H9 (cell line): ENCODE data around the gene ADIRF. TPM values are rescaled to one million over a fixed set of nuclear protein-coding genes. Genes with fewer than 3 reads are reported as not detected.

Experiments
- DNase-seq: peaks from one replicate; pipeline ENCODE4 v3.0.0-alpha.2; 2017
- H2AFZ ChIP-seq: one replicate; pipeline ENCODE4 v1.6.1; 2013; ENCODE audit warnings: mild to moderate bottlenecking, low read length, control low read depth, moderate library complexity
- H2AK5ac ChIP-seq: 2 replicates; pipeline ENCODE4 v1.6.1; 2013; ENCODE audit warnings: low read length, control low read depth, mixed read lengths; ENCODE audit not compliant: insufficient read length
- H2BK120ac ChIP-seq: one replicate; pipeline ENCODE4 v1.6.1; 2013; ENCODE audit warnings: low read depth, mild to moderate bottlenecking, low read length, control low read depth, inconsistent platforms; ENCODE audit not compliant: poor library complexity, severe bottlenecking
- H2BK12ac ChIP-seq: 2 replicates; pipeline ENCODE4 v1.6.1; 2013; ENCODE audit warnings: low read length, control low read depth, mixed read lengths, low read depth; ENCODE audit not compliant: insufficient read length
- H2BK15ac ChIP-seq: 2 replicates; pipeline ENCODE4 v1.6.1; 2013; ENCODE audit warnings: low read depth, low read length, control low read depth
- H2BK20ac ChIP-seq: one replicate; pipeline ENCODE4 v1.6.1; 2013; ENCODE audit warnings: low read depth, mild to moderate bottlenecking, low read length, control low read depth, inconsistent platforms; ENCODE audit not compliant: poor library complexity, severe bottlenecking
- H2BK5ac ChIP-seq: 2 replicates; pipeline ENCODE4 v1.6.1; 2013; ENCODE audit warnings: low read length, control low read depth, mixed read lengths; ENCODE audit not compliant: insufficient read length
- H3K14ac ChIP-seq: 2 replicates; pipeline ENCODE4 v1.6.1; 2013; ENCODE audit warnings: low read length, control low read depth; ENCODE audit not compliant: insufficient read depth
- H3K18ac ChIP-seq: 2 replicates; pipeline ENCODE4 v1.6.1; 2013; ENCODE audit warnings: low read depth, mild to moderate bottlenecking, mixed read lengths, low read length, control low read depth; ENCODE audit not compliant: insufficient read length
- H3K23ac ChIP-seq: 2 replicates; pipeline ENCODE4 v1.6.1; 2013; ENCODE audit warnings: low read length, control low read depth, mixed read lengths, low read depth; ENCODE audit not compliant: insufficient read length
- H3K23me2 ChIP-seq: 2 replicates; pipeline ENCODE4 v1.6.1; 2013; ENCODE audit warnings: low read depth, mild to moderate bottlenecking, mixed read lengths, low read length, control low read depth; ENCODE audit not compliant: insufficient read length, poor library complexity, severe bottlenecking
- H3K27ac ChIP-seq: 2 replicates; pipeline ENCODE4 v1.5.1; 2013; ENCODE audit warnings: low read length, control low read depth, mixed read lengths, low read depth; ENCODE audit not compliant: insufficient read length
- H3K27me3 ChIP-seq: 2 replicates; pipeline ENCODE4 v1.6.1; 2013; ENCODE audit warnings: low read length, control low read depth, inconsistent platforms; ENCODE audit not compliant: insufficient read depth
- H3K4ac ChIP-seq: 2 replicates; pipeline ENCODE4 v1.6.1; 2013; ENCODE audit warnings: low read depth, mild to moderate bottlenecking, control low read depth, inconsistent platforms, low read length, moderate library complexity
- H3K4me1 ChIP-seq: 2 replicates; pipeline ENCODE4 v1.6.1; 2013; ENCODE audit warnings: low read length, control low read depth, inconsistent platforms; ENCODE audit not compliant: insufficient read depth
- H3K4me2 ChIP-seq: 2 replicates; pipeline ENCODE4 v1.6.1; 2013; ENCODE audit warnings: low read length, control low read depth, mixed read lengths; ENCODE audit not compliant: insufficient read length, insufficient read depth
- H3K56ac ChIP-seq: 2 replicates; pipeline ENCODE4 v1.6.1; 2013; ENCODE audit warnings: low read depth, mild to moderate bottlenecking, mixed read lengths, low read length, control low read depth; ENCODE audit not compliant: insufficient read length
- H3K79me1 ChIP-seq: 2 replicates; pipeline ENCODE4 v1.6.1; 2013; ENCODE audit warnings: low read depth, mild to moderate bottlenecking, moderate library complexity, low read length, control low read depth, inconsistent platforms; ENCODE audit not compliant: insufficient read depth, poor library complexity, severe bottlenecking
- H3K79me2 ChIP-seq: 2 replicates; pipeline ENCODE4 v1.6.1; 2013; ENCODE audit warnings: low read length, control low read depth, inconsistent platforms; ENCODE audit not compliant: insufficient read depth
- H3K9ac ChIP-seq: 2 replicates; pipeline ENCODE4 v1.6.1; 2013; ENCODE audit warnings: low read length, control low read depth, mixed read lengths; ENCODE audit not compliant: insufficient read length; ENCODE audit errors: extremely low read depth
- H3K9me3 ChIP-seq: one replicate; pipeline ENCODE4 v1.6.1; 2013; ENCODE audit warnings: low read depth, low read length, inconsistent platforms; ENCODE audit not compliant: control insufficient read depth
- H3T11ph ChIP-seq: one replicate; pipeline ENCODE4 v1.6.1; 2013; ENCODE audit warnings: mild to moderate bottlenecking, low read length, control low read depth, inconsistent platforms
- H4K20me1 ChIP-seq: one replicate; pipeline ENCODE4 v1.6.1; 2013; ENCODE audit not compliant: control insufficient read depth, insufficient read length, insufficient read depth
- H4K5ac ChIP-seq: 2 replicates; pipeline ENCODE4 v1.6.1; 2013; ENCODE audit warnings: low read depth, mild to moderate bottlenecking, mixed read lengths, low read length, control low read depth; ENCODE audit not compliant: insufficient read length
- H4K8ac ChIP-seq: replicated peaks from 2 replicates; pipeline ENCODE4 v1.6.1; 2013; ENCODE audit warnings: low read length, control low read depth, mixed read lengths, low read depth; ENCODE audit not compliant: insufficient read length
- H4K91ac ChIP-seq: 2 replicates; pipeline ENCODE4 v1.6.1; 2013; ENCODE audit warnings: low read depth, mild to moderate bottlenecking, moderate library complexity, mixed read lengths, low read length, control low read depth; ENCODE audit not compliant: insufficient read length
- H3K27ac Mint-ChIP-seq, 3 experiments: 2 replicates in 2 of 3; 3 replicates in 1 of 3; pipeline ENCODE4 v1.8.0; 2020 to 2021; ENCODE audit warnings: mixed read lengths in 3 of 3, mild to moderate bottlenecking in 1 of 3, moderate library complexity in 1 of 3
- H3K27me3 Mint-ChIP-seq: 2 replicates; pipeline ENCODE4 v1.8.0; 2021; ENCODE audit warnings: low read depth, mild to moderate bottlenecking, moderate library complexity, mixed read lengths
- H3K36me3 Mint-ChIP-seq, 3 experiments: 2 replicates in 2 of 3; 3 replicates in 1 of 3; pipeline ENCODE4 v1.8.0; 2020 to 2021; ENCODE audit warnings: low read depth in 3 of 3, mixed read lengths in 3 of 3; ENCODE audit not compliant: insufficient read depth in 1 of 3
- H3K4me1 Mint-ChIP-seq, 2 experiments: 2 replicates each; pipeline ENCODE4 v1.8.0; 2020; ENCODE audit warnings: mixed read lengths in 2 of 2
- H3K4me3 Mint-ChIP-seq, 2 experiments: 2 replicates in 1 of 2; 3 replicates in 1 of 2; pipeline ENCODE4 v1.8.0; 2020 to 2021; ENCODE audit warnings: mild to moderate bottlenecking in 2 of 2, mixed read lengths in 2 of 2, moderate library complexity in 1 of 2
- H3K9me3 Mint-ChIP-seq, 2 experiments: 2 replicates in 1 of 2; 3 replicates in 1 of 2; pipeline ENCODE4 v1.8.0; 2020; ENCODE audit warnings: mild to moderate bottlenecking in 2 of 2, mixed read lengths in 2 of 2, moderate library complexity in 1 of 2
- WGBS: extraction: QIAGEN DNeasy Blood & Tissue Kit; methylation state at CpG from one replicate; pipeline ENCODE4 v1.1.7; 2013; ENCODE audit warnings: missing lambda C conversion rate, low lambda C conversion rate, mixed read lengths; ENCODE audit not compliant: insufficient read length; ENCODE audit errors: extremely low coverage; 5-methylcytosine and 5-hydroxymethylcytosine counted together
- total RNA-seq: library from RNA; stranded (reverse); gene quantifications from 2 replicates; pipeline ENCODE4 v1.2.1, GENCODE V29; 2021
- TF ChIP-seq, protein P1 (sequence below): fragments of 200-600 bp; sonication (generic); conservative IDR thresholded peaks from 3 replicates; pipeline ENCODE4 v1.8.0; 2021; ENCODE audit warnings: antibody characterized with exemption, mild to moderate bottlenecking

Gene ADIRF
- total RNA-seq, 1 experiment from 2014 or later: not detected

DNA sequence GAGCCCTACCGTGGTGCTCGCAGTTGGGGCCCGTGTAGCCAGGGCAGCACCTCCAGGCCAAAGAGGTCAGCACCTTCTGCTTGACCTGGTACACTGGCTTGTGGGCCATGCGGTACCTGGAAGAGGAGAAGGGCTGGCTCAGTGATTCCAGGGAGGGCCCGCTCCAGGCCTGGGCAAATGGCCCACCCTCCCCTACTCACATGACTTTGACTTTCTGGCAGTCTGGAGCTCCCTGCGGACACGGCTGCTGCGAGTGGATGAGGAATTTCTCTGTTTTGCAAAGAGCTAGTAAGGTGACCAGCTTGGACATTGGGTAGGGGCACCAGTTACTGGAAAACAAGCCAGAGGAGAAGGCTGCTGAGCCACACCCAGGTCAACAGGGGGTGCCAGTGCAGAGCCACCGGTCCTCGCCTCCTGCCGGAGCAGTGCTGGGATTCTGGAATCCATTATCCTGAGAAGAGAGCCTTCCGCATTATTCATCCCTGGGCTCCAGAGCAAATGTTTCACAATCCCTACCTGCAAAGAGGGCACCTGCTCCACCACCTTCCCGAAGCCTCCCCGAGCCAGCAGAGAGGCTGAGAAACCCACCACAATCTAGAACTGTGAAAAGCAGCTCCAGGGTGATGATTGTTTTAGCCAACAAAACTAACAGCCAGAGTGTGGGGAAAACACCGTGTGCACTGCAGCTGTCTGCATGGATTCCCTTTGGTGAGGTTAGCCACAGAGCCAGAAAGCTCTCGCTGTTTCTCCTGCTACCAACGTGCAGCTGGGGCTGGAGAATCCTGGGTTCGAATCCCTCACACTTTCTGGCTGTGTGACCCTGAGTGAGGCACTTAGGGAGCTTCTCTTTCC, 22.7 kb upstream of the ADIRF start:
- no peak overlapping the region for H3K4me2 ChIP-seq
- Mint-ChIP-seq H3K9me3 (peaks cover 2% of the 10 kb centered on the region in 2 experiments; a peak in 3 of 5 replicates), H3K4me1 (peaks cover 17 to 23% of the 10 kb centered on the region in 2 experiments)

More for the DNA sequence above, 22.7 kb upstream of the ADIRF start:
- Histone ChIP-seq H2AK5ac (no peak overlapping the region), H2BK12ac (no peak overlapping the region), H3K79me2 (no peaks in the 10 kb centered on the region), H3K27ac (no peak overlapping the region), H4K91ac (no peak overlapping the region), H3K4ac (no peak overlapping the region), H3K79me1 (no peaks in the 10 kb centered on the region), H3T11ph (no peak overlapping the region), H3K18ac (no peak overlapping the region), H2BK5ac (no peak overlapping the region), H2BK120ac (no peak overlapping the region), H3K4me1 (peaks cover 3% of the 10 kb centered on the region; the same call in 1 of the 2 replicates), H3K9me3 (no peaks in the 10 kb centered on the region), H3K23me2 (no peaks in the 10 kb centered on the region), H3K14ac (no peak overlapping the region), H2AFZ (no peak overlapping the region), H2BK15ac (no peak overlapping the region), H3K9ac (no peak overlapping the region), H3K23ac (no peak overlapping the region), H3K27me3 (no peaks in the 10 kb centered on the region), H2BK20ac (no peak overlapping the region), H3K56ac (no peak overlapping the region), H4K5ac (no peak overlapping the region), H4K20me1 (no peaks in the 10 kb centered on the region), H4K8ac (no peak overlapping the region)
- H3K4me3 Mint-ChIP-seq: no peak overlapping the region; a peak in 2 of 5 replicates
- TF ChIP-seq, protein P1, sequence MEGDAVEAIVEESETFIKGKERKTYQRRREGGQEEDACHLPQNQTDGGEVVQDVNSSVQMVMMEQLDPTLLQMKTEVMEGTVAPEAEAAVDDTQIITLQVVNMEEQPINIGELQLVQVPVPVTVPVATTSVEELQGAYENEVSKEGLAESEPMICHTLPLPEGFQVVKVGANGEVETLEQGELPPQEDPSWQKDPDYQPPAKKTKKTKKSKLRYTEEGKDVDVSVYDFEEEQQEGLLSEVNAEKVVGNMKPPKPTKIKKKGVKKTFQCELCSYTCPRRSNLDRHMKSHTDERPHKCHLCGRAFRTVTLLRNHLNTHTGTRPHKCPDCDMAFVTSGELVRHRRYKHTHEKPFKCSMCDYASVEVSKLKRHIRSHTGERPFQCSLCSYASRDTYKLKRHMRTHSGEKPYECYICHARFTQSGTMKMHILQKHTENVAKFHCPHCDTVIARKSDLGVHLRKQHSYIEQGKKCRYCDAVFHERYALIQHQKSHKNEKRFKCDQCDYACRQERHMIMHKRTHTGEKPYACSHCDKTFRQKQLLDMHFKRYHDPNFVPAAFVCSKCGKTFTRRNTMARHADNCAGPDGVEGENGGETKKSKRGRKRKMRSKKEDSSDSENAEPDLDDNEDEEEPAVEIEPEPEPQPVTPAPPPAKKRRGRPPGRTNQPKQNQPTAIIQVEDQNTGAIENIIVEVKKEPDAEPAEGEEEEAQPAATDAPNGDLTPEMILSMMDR: peak; percentile 80
- peaks cover 0 to 3% (median 0%) of the 10 kb centered on the region in 3 experiments; a peak in 1 of 7 replicates for H3K36me3 Mint-ChIP-seq
- DNase-seq: peak; percentile 89
- no CpG with 5 or more reads among the region's 18 CpGs for WGBS
- peaks cover 5% of the 10 kb centered on the region for H3K27me3 Mint-ChIP-seq
- H3K27ac Mint-ChIP-seq: peak overlapping the region in 1 of 3 experiments; percentile 49; a peak in 1 of 7 replicates
